T-cell (primary cell): ENCODE results near the gene ARL6IP5. TPM values are rescaled to one million over a fixed set of nuclear protein-coding genes. Genes with fewer than 3 reads are reported as not detected.

Experiments used
- total RNA-seq, 35 experiments: library from RNA in 6 of 35; stranded (reverse) in 6 of 35; fragments of 120-200 nt in 1 of 35; gene quantifications; one replicate each; pipeline versions ENCODE4 v1.2.1 to v1.2.4 and lab custom pipeline; 2013 to 2026

ARL6IP5 gene
- total RNA-seq, 5 donors from 2014 or later (not counting 1 experiment from before 2014, with no cell fraction given), result 106 to 135 (median 127) TPM

Other genes starting within 250 kb of the ARL6IP5 start
- gene TAFA4, start 152.4 kb upstream of the ARL6IP5 start, total RNA-seq, result not detected
- 10 to 100 TPM; 14.0 to 18.2 (median 15.5) TPM for gene EOGT, start 71.3 kb upstream of the ARL6IP5 start, total RNA-seq
- 10 to 100 TPM; 39.9 to 80.4 (median 46.1) TPM for gene TMF1, start 32.6 kb upstream of the ARL6IP5 start, total RNA-seq
- gene UBA3, start 4.6 kb upstream of the ARL6IP5 start, total RNA-seq, result 10 to 100 TPM; 62.7 to 83.1 (median 73.2) TPM
- gene LMOD3, start 37.7 kb downstream of the ARL6IP5 start, total RNA-seq, result not detected